IPS DF 19.7 (cell line): Measurements from ENCODE around the gene KLHL29.

Source experiments
- DNase-seq: peaks from one replicate; pipeline ENCODE4 v3.0.0-alpha.2; 2013; ENCODE audit warnings: low read depth, low spot score

Gene KLHL29

GRCh38 chr2:23592061-23592685, 207.2 kb downstream of the KLHL29 start:
- no peak for DNase-seq

GRCh38 chr2:23592898-23593751, 208.1 kb downstream of the KLHL29 start:
- DNase-seq: no peak

GRCh38 chr2:23593752-23594459, 208.9 kb downstream of the KLHL29 start:
- no peak for DNase-seq

DNA sequence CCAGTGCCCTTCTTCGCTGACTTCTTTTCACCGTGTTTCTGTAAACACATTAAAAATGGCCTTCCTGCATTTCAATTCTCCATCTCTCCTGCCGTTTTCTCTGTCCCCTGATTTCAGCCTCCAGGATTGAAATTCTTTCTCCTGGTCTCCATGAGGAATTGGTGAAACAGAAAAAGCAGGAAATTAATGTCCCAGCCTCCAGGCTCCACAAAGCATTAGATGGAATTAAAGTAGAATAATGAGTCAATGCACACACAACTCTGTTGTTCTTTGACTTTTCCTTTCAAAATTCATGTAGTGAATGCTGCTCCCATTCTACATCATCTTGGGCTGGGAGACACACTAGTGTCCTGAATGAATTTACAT, 209.5 kb downstream of the KLHL29 start:
- DNase-seq: no peak

GRCh38 chr2:23595021-23595420, 210.0 kb downstream of the KLHL29 start:
- DNase-seq: no peak

- DNase-seq: no peak
Observed at GRCh38 chr2:23595601-23596251, 210.7 kb downstream of the KLHL29 start.

GRCh38 chr2:23596316-23596885, 211.4 kb downstream of the KLHL29 start:
- no peak for DNase-seq

GRCh38 chr2:23597687-23598086, 212.7 kb downstream of the KLHL29 start:
- no peak for DNase-seq

GRCh38 chr2:23599006-23599405, 214.0 kb downstream of the KLHL29 start:
- DNase-seq: no peak

DNA sequence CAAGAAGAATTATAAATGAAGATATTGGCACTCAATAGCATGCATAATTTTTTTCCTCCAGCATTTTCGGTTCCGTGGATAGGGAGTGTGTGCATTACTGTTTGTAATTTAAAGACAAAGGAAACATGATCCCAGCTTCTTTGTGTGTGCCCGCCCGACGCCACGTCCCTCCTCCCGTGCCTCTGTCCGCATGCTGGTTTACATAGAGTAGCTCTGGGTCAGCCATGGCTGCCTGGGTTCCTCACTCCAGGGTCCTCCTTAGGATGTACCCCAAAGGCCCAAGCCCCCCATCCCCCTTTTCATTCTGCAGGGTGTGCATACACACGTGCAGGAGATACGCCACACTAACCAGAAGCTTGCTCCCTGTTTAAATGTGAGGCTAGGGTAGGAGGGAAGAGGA, 214.7 kb downstream of the KLHL29 start:
- DNase-seq: no peak

DNA sequence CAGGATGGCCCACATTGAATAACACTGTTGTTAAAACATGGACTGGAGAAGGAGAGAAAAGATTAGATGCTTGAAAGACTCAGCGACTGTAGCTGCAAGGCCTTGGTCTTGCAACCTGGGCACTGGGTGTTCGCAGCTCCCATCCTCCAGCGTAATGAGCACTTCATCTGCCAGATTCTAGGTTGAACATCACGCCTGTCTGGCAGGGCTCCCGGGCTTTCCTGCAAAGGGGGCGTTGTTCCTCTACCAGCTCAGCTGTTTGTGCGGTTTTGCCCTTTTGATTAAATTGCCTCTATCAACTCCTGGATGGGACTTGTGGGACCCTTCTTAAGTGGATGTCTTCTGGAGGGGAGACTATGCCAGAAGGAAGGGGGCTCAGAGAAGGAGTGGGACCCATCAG, 215.4 kb downstream of the KLHL29 start:
- DNase-seq: no peak

DNA sequence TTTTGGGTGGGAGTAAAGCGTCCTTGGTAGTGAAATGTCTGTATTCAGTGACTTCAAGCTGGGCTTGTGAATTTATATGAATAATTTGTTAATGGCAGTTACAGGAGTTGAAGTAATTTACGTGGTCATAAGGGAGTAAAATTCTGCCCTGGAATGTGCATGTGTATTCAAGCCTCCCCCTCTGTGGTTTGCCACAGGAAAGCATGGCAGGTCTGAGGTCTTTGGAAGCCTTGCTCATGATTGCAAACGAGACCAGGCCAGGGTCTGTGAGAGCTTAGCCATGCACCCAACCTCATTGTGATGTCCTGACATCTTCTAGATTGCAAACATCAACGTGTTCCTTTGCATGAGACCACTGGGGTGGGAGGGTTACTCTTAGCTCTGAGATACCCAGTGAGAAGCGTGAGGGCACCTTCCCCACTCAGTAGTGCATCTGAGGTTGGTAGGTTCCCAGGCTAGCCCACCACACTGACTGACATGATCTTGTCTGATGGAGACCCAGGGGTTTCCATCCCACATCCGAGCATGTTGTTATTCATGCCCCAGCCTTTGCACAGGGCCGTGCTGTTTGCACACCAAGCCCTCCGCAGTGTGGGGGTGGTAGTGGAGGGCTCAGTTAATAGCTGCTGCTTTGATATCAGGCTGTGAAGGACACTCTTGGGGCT, 216.5 kb downstream of the KLHL29 start:
- no peak for DNase-seq

DNA sequence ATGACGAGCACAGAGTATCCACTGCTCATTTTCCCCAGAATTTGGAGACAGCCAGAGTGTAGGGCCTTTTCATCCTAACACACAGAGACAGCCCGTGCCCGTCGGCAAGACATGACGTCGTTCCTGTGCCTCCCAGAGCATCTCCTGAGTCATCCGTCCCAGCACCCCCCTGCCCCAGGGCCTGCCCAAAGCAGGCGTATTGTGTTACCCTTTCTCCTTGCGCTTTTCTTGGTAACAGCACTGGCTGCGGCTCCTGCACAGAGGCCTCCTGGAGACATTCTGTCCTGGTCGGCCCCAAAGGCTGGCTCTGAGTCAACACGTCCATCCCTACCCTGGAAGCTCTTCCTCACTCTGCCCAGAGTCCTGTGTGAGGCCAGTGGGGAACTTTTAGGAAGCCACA, 217.1 kb downstream of the KLHL29 start:
- no peak for DNase-seq

DNA sequence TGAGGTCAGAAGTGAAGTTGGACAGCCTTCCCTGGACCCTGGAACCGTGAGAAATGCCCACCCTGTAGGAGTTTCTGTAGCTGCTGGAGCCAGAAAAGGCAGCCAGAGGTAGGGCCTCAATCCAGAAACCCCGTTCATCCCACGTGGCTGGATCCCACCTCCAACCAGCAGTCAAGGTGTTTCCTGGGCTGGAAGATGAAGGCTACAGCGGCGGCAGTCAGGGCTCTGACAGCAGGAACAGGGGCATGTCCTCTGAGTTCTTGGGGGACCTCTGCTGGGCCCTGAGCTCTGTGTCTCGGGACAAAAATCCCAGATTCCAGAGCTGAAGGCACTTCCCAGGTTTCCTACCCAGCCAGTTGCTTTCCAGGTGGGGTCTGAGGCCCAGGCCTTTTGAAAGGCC, 218.2 kb downstream of the KLHL29 start:
- DNase-seq: no peak

- no peak for DNase-seq
Observed at GRCh38 chr2:23603581-23603980, 218.6 kb downstream of the KLHL29 start.

DNA sequence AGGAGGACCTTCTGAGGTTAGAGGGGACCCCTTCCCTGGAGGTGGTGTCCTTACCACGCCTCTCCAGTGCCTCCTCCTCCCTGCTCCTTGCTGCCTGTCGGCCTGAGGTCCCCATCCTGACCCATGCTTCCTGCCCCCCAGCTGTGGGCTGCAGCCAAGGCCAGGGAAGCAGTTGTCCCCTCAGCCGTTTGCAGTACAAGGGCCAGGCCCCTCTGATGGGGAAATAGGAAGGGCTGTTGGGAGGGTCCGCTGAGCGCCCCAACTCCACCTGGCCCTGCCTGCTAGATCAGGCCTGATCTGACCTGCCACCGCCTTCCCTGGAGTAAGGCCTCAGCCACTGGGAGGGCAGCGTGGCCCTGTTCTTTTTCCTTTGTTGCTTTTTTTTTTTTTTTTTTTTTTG, 219.8 kb downstream of the KLHL29 start:
- no peak for DNase-seq

GRCh38 chr2:23605236-23605635, 220.3 kb downstream of the KLHL29 start:
- no peak for DNase-seq

- no peak for DNase-seq
Observed at GRCh38 chr2:23606196-23606595, 221.2 kb downstream of the KLHL29 start.

GRCh38 chr2:23606968-23607367, 222.0 kb downstream of the KLHL29 start:
- DNase-seq: no peak

- DNase-seq: peak; percentile 60
Observed at GRCh38 chr2:23607925-23608324, 222.9 kb downstream of the KLHL29 start.

- DNase-seq: no peak
Observed at GRCh38 chr2:23609254-23609653, 224.3 kb downstream of the KLHL29 start.
